H9 (cell line): ENCODE results near the gene C2orf42. TPM values are rescaled to one million over a fixed set of nuclear protein-coding genes. Genes with fewer than 3 reads are reported as not detected.
A peak's percentile ranks its signal among the peaks of the same experiment; 100 is the strongest.

Source experiments
- DNase-seq: peaks from one replicate; pipeline ENCODE4 v3.0.0-alpha.2; 2017
- H2AFZ ChIP-seq: one replicate; pipeline ENCODE4 v1.6.1; 2013; ENCODE audit warnings: mild to moderate bottlenecking, low read length, control low read depth, moderate library complexity
- H2AK5ac ChIP-seq: 2 replicates; pipeline ENCODE4 v1.6.1; 2013; ENCODE audit warnings: low read length, control low read depth, mixed read lengths; ENCODE audit not compliant: insufficient read length
- H2BK120ac ChIP-seq: one replicate; pipeline ENCODE4 v1.6.1; 2013; ENCODE audit warnings: low read depth, mild to moderate bottlenecking, low read length, control low read depth, inconsistent platforms; ENCODE audit not compliant: poor library complexity, severe bottlenecking
- H2BK12ac ChIP-seq: 2 replicates; pipeline ENCODE4 v1.6.1; 2013; ENCODE audit warnings: low read length, control low read depth, mixed read lengths, low read depth; ENCODE audit not compliant: insufficient read length
- H2BK15ac ChIP-seq: 2 replicates; pipeline ENCODE4 v1.6.1; 2013; ENCODE audit warnings: low read depth, low read length, control low read depth
- H2BK20ac ChIP-seq: one replicate; pipeline ENCODE4 v1.6.1; 2013; ENCODE audit warnings: low read depth, mild to moderate bottlenecking, low read length, control low read depth, inconsistent platforms; ENCODE audit not compliant: poor library complexity, severe bottlenecking
- H2BK5ac ChIP-seq: 2 replicates; pipeline ENCODE4 v1.6.1; 2013; ENCODE audit warnings: low read length, control low read depth, mixed read lengths; ENCODE audit not compliant: insufficient read length
- H3K14ac ChIP-seq: 2 replicates; pipeline ENCODE4 v1.6.1; 2013; ENCODE audit warnings: low read length, control low read depth; ENCODE audit not compliant: insufficient read depth
- H3K18ac ChIP-seq: 2 replicates; pipeline ENCODE4 v1.6.1; 2013; ENCODE audit warnings: low read depth, mild to moderate bottlenecking, mixed read lengths, low read length, control low read depth; ENCODE audit not compliant: insufficient read length
- H3K23ac ChIP-seq: 2 replicates; pipeline ENCODE4 v1.6.1; 2013; ENCODE audit warnings: low read length, control low read depth, mixed read lengths, low read depth; ENCODE audit not compliant: insufficient read length
- H3K23me2 ChIP-seq: 2 replicates; pipeline ENCODE4 v1.6.1; 2013; ENCODE audit warnings: low read depth, mild to moderate bottlenecking, mixed read lengths, low read length, control low read depth; ENCODE audit not compliant: insufficient read length, poor library complexity, severe bottlenecking
- H3K27ac ChIP-seq: 2 replicates; pipeline ENCODE4 v1.5.1; 2013; ENCODE audit warnings: low read length, control low read depth, mixed read lengths, low read depth; ENCODE audit not compliant: insufficient read length
- H3K27me3 ChIP-seq: 2 replicates; pipeline ENCODE4 v1.6.1; 2013; ENCODE audit warnings: low read length, control low read depth, inconsistent platforms; ENCODE audit not compliant: insufficient read depth
- H3K4ac ChIP-seq: 2 replicates; pipeline ENCODE4 v1.6.1; 2013; ENCODE audit warnings: low read depth, mild to moderate bottlenecking, control low read depth, inconsistent platforms, low read length, moderate library complexity
- H3K4me1 ChIP-seq: 2 replicates; pipeline ENCODE4 v1.6.1; 2013; ENCODE audit warnings: low read length, control low read depth, inconsistent platforms; ENCODE audit not compliant: insufficient read depth
- H3K4me2 ChIP-seq: 2 replicates; pipeline ENCODE4 v1.6.1; 2013; ENCODE audit warnings: low read length, control low read depth, mixed read lengths; ENCODE audit not compliant: insufficient read length, insufficient read depth
- H3K56ac ChIP-seq: 2 replicates; pipeline ENCODE4 v1.6.1; 2013; ENCODE audit warnings: low read depth, mild to moderate bottlenecking, mixed read lengths, low read length, control low read depth; ENCODE audit not compliant: insufficient read length
- H3K79me1 ChIP-seq: 2 replicates; pipeline ENCODE4 v1.6.1; 2013; ENCODE audit warnings: low read depth, mild to moderate bottlenecking, moderate library complexity, low read length, control low read depth, inconsistent platforms; ENCODE audit not compliant: insufficient read depth, poor library complexity, severe bottlenecking
- H3K79me2 ChIP-seq: 2 replicates; pipeline ENCODE4 v1.6.1; 2013; ENCODE audit warnings: low read length, control low read depth, inconsistent platforms; ENCODE audit not compliant: insufficient read depth
- H3K9ac ChIP-seq: 2 replicates; pipeline ENCODE4 v1.6.1; 2013; ENCODE audit warnings: low read length, control low read depth, mixed read lengths; ENCODE audit not compliant: insufficient read length; ENCODE audit errors: extremely low read depth
- H3K9me3 ChIP-seq: one replicate; pipeline ENCODE4 v1.6.1; 2013; ENCODE audit warnings: low read depth, low read length, inconsistent platforms; ENCODE audit not compliant: control insufficient read depth
- H3T11ph ChIP-seq: one replicate; pipeline ENCODE4 v1.6.1; 2013; ENCODE audit warnings: mild to moderate bottlenecking, low read length, control low read depth, inconsistent platforms
- H4K20me1 ChIP-seq: one replicate; pipeline ENCODE4 v1.6.1; 2013; ENCODE audit not compliant: control insufficient read depth, insufficient read length, insufficient read depth
- H4K5ac ChIP-seq: 2 replicates; pipeline ENCODE4 v1.6.1; 2013; ENCODE audit warnings: low read depth, mild to moderate bottlenecking, mixed read lengths, low read length, control low read depth; ENCODE audit not compliant: insufficient read length
- H4K8ac ChIP-seq: replicated peaks from 2 replicates; pipeline ENCODE4 v1.6.1; 2013; ENCODE audit warnings: low read length, control low read depth, mixed read lengths, low read depth; ENCODE audit not compliant: insufficient read length
- H4K91ac ChIP-seq: 2 replicates; pipeline ENCODE4 v1.6.1; 2013; ENCODE audit warnings: low read depth, mild to moderate bottlenecking, moderate library complexity, mixed read lengths, low read length, control low read depth; ENCODE audit not compliant: insufficient read length
- H3K27ac Mint-ChIP-seq, 3 experiments: 2 replicates in 2 of 3; 3 replicates in 1 of 3; pipeline ENCODE4 v1.8.0; 2020 to 2021; ENCODE audit warnings: mixed read lengths in 3 of 3, mild to moderate bottlenecking in 1 of 3, moderate library complexity in 1 of 3
- H3K27me3 Mint-ChIP-seq: 2 replicates; pipeline ENCODE4 v1.8.0; 2021; ENCODE audit warnings: low read depth, mild to moderate bottlenecking, moderate library complexity, mixed read lengths
- H3K36me3 Mint-ChIP-seq, 3 experiments: 2 replicates in 2 of 3; 3 replicates in 1 of 3; pipeline ENCODE4 v1.8.0; 2020 to 2021; ENCODE audit warnings: low read depth in 3 of 3, mixed read lengths in 3 of 3; ENCODE audit not compliant: insufficient read depth in 1 of 3
- H3K4me1 Mint-ChIP-seq, 2 experiments: 2 replicates each; pipeline ENCODE4 v1.8.0; 2020; ENCODE audit warnings: mixed read lengths in 2 of 2
- H3K4me3 Mint-ChIP-seq, 2 experiments: 2 replicates in 1 of 2; 3 replicates in 1 of 2; pipeline ENCODE4 v1.8.0; 2020 to 2021; ENCODE audit warnings: mild to moderate bottlenecking in 2 of 2, mixed read lengths in 2 of 2, moderate library complexity in 1 of 2
- H3K9me3 Mint-ChIP-seq, 2 experiments: 2 replicates in 1 of 2; 3 replicates in 1 of 2; pipeline ENCODE4 v1.8.0; 2020; ENCODE audit warnings: mild to moderate bottlenecking in 2 of 2, mixed read lengths in 2 of 2, moderate library complexity in 1 of 2
- CTCF ChIP-seq: fragments of 200-600 bp; sonication (generic); conservative IDR thresholded peaks from 3 replicates; pipeline ENCODE4 v1.8.0; 2021; ENCODE audit warnings: antibody characterized with exemption, mild to moderate bottlenecking
- WGBS: extraction: QIAGEN DNeasy Blood & Tissue Kit; methylation state at CpG from one replicate; pipeline ENCODE4 v1.1.7; 2013; ENCODE audit warnings: missing lambda C conversion rate, low lambda C conversion rate, mixed read lengths; ENCODE audit not compliant: insufficient read length; ENCODE audit errors: extremely low coverage; 5-methylcytosine and 5-hydroxymethylcytosine counted together
- total RNA-seq: library from RNA; stranded (reverse); gene quantifications from 2 replicates; pipeline ENCODE4 v1.2.1, GENCODE V29; 2021

C2orf42 gene
- total RNA-seq, 1 experiment from 2014 or later, result 19.0 TPM

GRCh38 chr2:70133491-70134322, 57.1 kb downstream of the C2orf42 start:
- no peak for DNase-seq
- Histone ChIP-seq H3T11ph (no peak overlapping the region), H4K5ac (no peak overlapping the region), H3K79me2 (no peaks in the 10 kb centered on the region), H3K18ac (no peak overlapping the region), H3K23me2 (no peaks in the 10 kb centered on the region), H3K27ac (no peak overlapping the region), H4K91ac (no peak overlapping the region), H2AK5ac (no peak overlapping the region), H3K79me1 (no peaks in the 10 kb centered on the region), H2BK20ac (no peak overlapping the region), H3K14ac (no peak overlapping the region), H4K20me1 (no peaks in the 10 kb centered on the region), H2BK120ac (no peak overlapping the region), H2AFZ (no peak overlapping the region), H4K8ac (no peak overlapping the region), H2BK15ac (no peak overlapping the region), H3K4me2 (no peak overlapping the region), H2BK12ac (no peak overlapping the region), H3K23ac (no peak overlapping the region), H3K9ac (no peak overlapping the region), H3K56ac (no peak overlapping the region), H3K27me3 (no peaks in the 10 kb centered on the region), H3K4me1 (no peaks in the 10 kb centered on the region; the same call in 1 of the 2 replicates), H3K9me3 (no peaks in the 10 kb centered on the region), H2BK5ac (no peak overlapping the region), H3K4ac (no peak overlapping the region)
- no peak overlapping the region; a peak in 1 of 5 replicates for H3K4me3 Mint-ChIP-seq
- H3K27me3 Mint-ChIP-seq, result no peaks in the 10 kb centered on the region
- H3K9me3 Mint-ChIP-seq, result no peaks in the 10 kb centered on the region; a peak in 1 of 5 replicates
- H3K27ac Mint-ChIP-seq, result peak overlapping the region in 1 of 3 experiments; percentile 4; a peak in 2 of 7 replicates
- peaks cover 26 to 33% of the 10 kb centered on the region in 2 experiments for H3K4me1 Mint-ChIP-seq
- no CpG with 5 or more reads among the region's 10 CpGs for WGBS
- 0 out of 7 replicates have a peak, but pooled peaks cover 0 to 4% (median 0%) of the 10 kb centered on the region in 3 experiments for H3K36me3 Mint-ChIP-seq
- no peak for TF ChIP-seq CTCF
